ENCODE results near the gene LIG3.
A peak's percentile ranks its signal among the peaks of the same experiment; 100 is the strongest.
"Not testable (repeated sequence)": the region's sequence is repeated elsewhere in the genome, so short reads cannot be mapped to it uniquely, and the experiment has no call there.

LIG3 gene

DNA sequence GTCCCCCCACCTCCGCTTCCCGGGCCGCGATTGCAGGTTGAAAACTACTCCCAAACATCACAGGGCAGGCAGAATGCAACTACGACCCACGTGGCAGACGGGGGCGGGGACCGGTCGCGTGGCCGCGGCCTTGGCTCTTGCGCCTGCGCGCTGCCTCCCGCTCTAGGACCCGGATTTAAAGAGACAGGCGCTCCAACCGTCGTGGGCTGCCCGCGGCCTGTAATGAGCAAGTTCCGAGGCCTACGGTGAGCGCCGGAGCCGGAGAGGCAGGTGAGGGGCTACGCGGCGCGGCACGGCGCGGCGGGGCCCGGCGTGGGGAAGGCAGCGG is at the start of gene LIG3:
Gene LIG3, plus strand, starts transcription at position 160 of the 328 bp plus-strand sequence. CDS start 2,494 bp downstream, outside the sequence.
- peak; percentile 84 for DNase-seq (ENCODE audit: low read depth, low spot score)
- Histone ChIP-seq H3K36me3 (ENCODE audit: insufficient read depth, insufficient read length, low read length) (peaks cover 28% of the 10 kb centered on the region), H3K4me3 (ENCODE audit: insufficient read length, low read depth) (peak within 1 kb of the TSS; percentile 77), H3K27me3 (ENCODE audit: insufficient read depth, insufficient read length) (no peaks in the 10 kb centered on the region), H3K4me1 (ENCODE audit: insufficient read depth, insufficient read length) (no peaks in the 10 kb centered on the region), H3K9ac (ENCODE audit: insufficient read length, low read depth) (peak within 1 kb of the TSS; percentile 94), H3K9me3 (ENCODE audit: insufficient read depth, low read length) (no peaks in the 10 kb centered on the region)
- no peak for TF ChIP-seq SUZ12 (IDR thresholded peaks at IDR 0.05; ENCODE audit: extremely low read depth, insufficient read depth, insufficient read length)
- TF ChIP-seq ZNF274 (IDR thresholded peaks at IDR 0.05; ENCODE audit: low read depth, low read length): no peak
- no peak for TF ChIP-seq YY1 (IDR thresholded peaks at IDR 0.05; ENCODE audit: insufficient read depth, insufficient read length)

DNA sequence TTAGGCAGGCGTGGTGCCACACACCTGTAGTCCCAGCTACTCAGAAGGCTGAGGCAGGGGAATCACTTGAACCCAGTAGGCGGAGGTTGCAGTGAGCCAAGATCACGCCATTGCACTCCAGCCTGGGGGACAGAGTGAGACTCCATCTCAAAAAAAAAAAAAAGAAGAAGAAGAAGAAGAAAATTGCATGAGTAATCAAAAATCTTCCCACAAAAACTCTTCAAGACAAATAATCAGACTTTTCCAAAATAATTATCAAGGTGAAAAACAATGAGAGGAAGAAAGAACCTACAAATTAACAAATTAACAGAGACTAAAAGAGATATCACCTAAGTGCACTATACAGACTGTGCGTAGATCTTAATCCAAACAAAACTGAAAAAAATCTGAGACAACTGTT is 29.5 kb upstream of the LIG3 start:
- H3K9me3 ChIP-seq (ENCODE audit: insufficient read depth, low read length); H3K4me3 ChIP-seq (ENCODE audit: insufficient read length, low read depth); H3K9ac ChIP-seq (ENCODE audit: insufficient read length, low read depth); H3K27me3 ChIP-seq (ENCODE audit: insufficient read depth, insufficient read length); H3K4me1 ChIP-seq (ENCODE audit: insufficient read depth, insufficient read length); H3K36me3 ChIP-seq (ENCODE audit: insufficient read depth, insufficient read length, low read length); DNase-seq (ENCODE audit: low read depth, low spot score): not testable (repeated sequence)

- peaks cover 8% of the 10 kb centered on the region for H3K27me3 ChIP-seq (ENCODE audit: insufficient read depth, insufficient read length)
- H3K9ac ChIP-seq (ENCODE audit: insufficient read length, low read depth): no peak overlapping the region
- TF ChIP-seq ZNF274 (IDR thresholded peaks at IDR 0.05; ENCODE audit: low read depth, low read length): no peak
- TF ChIP-seq SUZ12 (IDR thresholded peaks at IDR 0.05; ENCODE audit: extremely low read depth, insufficient read depth, insufficient read length): no peak
- TF ChIP-seq YY1 (IDR thresholded peaks at IDR 0.05; ENCODE audit: insufficient read depth, insufficient read length): no peak
- DNase-seq (ENCODE audit: low read depth, low spot score): no peak
- H3K36me3 ChIP-seq (ENCODE audit: insufficient read depth, insufficient read length, low read length): peaks cover 15% of the 10 kb centered on the region
- H3K9me3 ChIP-seq (ENCODE audit: insufficient read depth, low read length): no peaks in the 10 kb centered on the region
- no peak overlapping the region for H3K4me3 ChIP-seq (ENCODE audit: insufficient read length, low read depth)
- H3K4me1 ChIP-seq (ENCODE audit: insufficient read depth, insufficient read length): no peaks in the 10 kb centered on the region
Measured at GRCh38 chr17:34958438-34958837, 21.9 kb upstream of the LIG3 start.

DNA sequence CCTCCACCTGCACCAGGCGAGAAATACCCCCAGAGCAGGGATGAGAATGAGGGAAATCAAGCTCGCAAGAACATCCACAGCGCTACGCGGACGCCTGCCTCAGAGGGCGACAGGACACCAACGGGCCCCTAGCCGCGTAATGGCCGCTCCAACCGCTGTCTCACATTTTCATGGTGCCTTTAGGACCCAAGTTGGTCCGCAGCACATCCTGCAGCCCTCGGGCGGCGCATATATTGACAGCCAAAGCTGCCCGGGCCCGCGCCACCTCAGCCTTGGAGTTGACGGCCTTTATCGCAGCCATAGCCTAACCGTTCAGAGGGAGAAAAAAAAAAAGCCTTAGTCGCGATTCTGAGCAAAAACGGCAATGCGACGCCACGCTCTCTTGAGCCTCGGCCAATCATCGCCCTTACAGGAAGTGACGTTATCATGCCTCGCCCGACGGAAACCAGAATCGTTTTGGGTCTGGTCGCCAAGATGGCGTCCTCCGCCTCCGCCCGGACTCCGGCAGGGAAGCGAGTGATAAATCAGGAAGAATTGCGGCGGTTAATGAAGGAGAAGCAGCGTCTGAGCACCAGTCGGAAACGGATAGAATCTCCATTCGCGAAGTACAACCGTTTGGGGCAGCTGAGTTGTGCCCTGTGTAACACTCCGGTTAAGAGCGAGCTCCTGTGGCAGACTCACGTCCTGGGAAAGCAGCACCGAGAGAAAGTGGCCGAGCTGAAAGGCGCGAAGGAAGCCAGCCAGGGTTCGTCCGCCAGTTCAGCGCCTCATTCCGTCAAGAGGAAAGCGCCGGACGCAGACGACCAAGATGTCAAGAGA is 19.0 kb upstream of the LIG3 start, which contains the start of the genes CCT6B and ZNF830:
Gene CCT6B, minus strand, starts transcription at position 368 of the 819 bp plus-strand sequence. Its CDS starts 67 bp downstream, at position 301.
Gene ZNF830, plus strand, starts transcription at position 448 of the 819 bp plus-strand sequence. Its CDS starts 27 bp downstream, at position 475.
- H3K9ac ChIP-seq (ENCODE audit: insufficient read length, low read depth): peak within 1 kb of the TSS; percentile 100
- H3K36me3 ChIP-seq (ENCODE audit: insufficient read depth, insufficient read length, low read length): peaks cover 32% of the 10 kb centered on the region
- peak; percentile 89 for DNase-seq (ENCODE audit: low read depth, low spot score)
- H3K27me3 ChIP-seq (ENCODE audit: insufficient read depth, insufficient read length): peaks cover 8% of the 10 kb centered on the region
- TF ChIP-seq SUZ12 (IDR thresholded peaks at IDR 0.05; ENCODE audit: extremely low read depth, insufficient read depth, insufficient read length): no peak
- peak; percentile 87 for TF ChIP-seq YY1 (IDR thresholded peaks at IDR 0.05; ENCODE audit: insufficient read depth, insufficient read length)
- H3K9me3 ChIP-seq (ENCODE audit: insufficient read depth, low read length): no peaks in the 10 kb centered on the region
- H3K4me1 ChIP-seq (ENCODE audit: insufficient read depth, insufficient read length): no peaks in the 10 kb centered on the region
- H3K4me3 ChIP-seq (ENCODE audit: insufficient read length, low read depth): peak within 1 kb of the TSS; percentile 91

DNA sequence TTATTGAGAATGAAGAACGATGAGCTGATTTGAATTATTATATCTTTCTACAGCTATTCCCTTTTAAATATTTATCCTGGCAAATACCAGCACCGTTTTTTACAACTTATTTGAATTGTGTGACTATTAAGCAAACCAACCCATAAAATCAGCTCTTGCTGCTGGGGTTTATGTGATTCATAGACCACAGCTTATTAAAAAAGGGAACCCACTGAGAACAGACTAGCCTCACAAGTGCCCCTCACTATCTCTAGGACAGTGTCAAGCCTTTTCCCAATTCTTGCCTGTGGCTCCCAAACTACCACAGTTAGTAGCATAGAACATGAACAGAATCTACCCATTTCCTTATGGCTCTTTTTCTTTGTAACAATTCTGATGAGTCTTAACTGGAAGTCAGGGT is 6.1 kb upstream of the LIG3 start:
- Histone ChIP-seq H3K36me3 (ENCODE audit: insufficient read depth, insufficient read length, low read length) (peaks cover 1% of the 10 kb centered on the region), H3K9ac (ENCODE audit: insufficient read length, low read depth) (no peak overlapping the region), H3K4me3 (ENCODE audit: insufficient read length, low read depth) (no peak overlapping the region), H3K9me3 (ENCODE audit: insufficient read depth, low read length) (no peaks in the 10 kb centered on the region), H3K4me1 (ENCODE audit: insufficient read depth, insufficient read length) (no peaks in the 10 kb centered on the region), H3K27me3 (ENCODE audit: insufficient read depth, insufficient read length) (no peaks in the 10 kb centered on the region)
- no peak for TF ChIP-seq YY1 (IDR thresholded peaks at IDR 0.05; ENCODE audit: insufficient read depth, insufficient read length)
- TF ChIP-seq ZNF274 (IDR thresholded peaks at IDR 0.05; ENCODE audit: low read depth, low read length): no peak
- no peak for TF ChIP-seq SUZ12 (IDR thresholded peaks at IDR 0.05; ENCODE audit: extremely low read depth, insufficient read depth, insufficient read length)
- DNase-seq (ENCODE audit: low read depth, low spot score): no peak

- no peaks in the 10 kb centered on the region for H3K36me3 ChIP-seq (ENCODE audit: insufficient read depth, insufficient read length, low read length)
- no peak overlapping the region for H3K4me3 ChIP-seq (ENCODE audit: insufficient read length, low read depth)
- no peak overlapping the region for H3K9ac ChIP-seq (ENCODE audit: insufficient read length, low read depth)
- H3K9me3 ChIP-seq (ENCODE audit: insufficient read depth, low read length): no peaks in the 10 kb centered on the region
- no peaks in the 10 kb centered on the region for H3K4me1 ChIP-seq (ENCODE audit: insufficient read depth, insufficient read length)
- H3K27me3 ChIP-seq (ENCODE audit: insufficient read depth, insufficient read length): no peaks in the 10 kb centered on the region
- no peak for DNase-seq (ENCODE audit: low read depth, low spot score)
- TF ChIP-seq SUZ12 (IDR thresholded peaks at IDR 0.05; ENCODE audit: extremely low read depth, insufficient read depth, insufficient read length) (no peak), YY1 (IDR thresholded peaks at IDR 0.05; ENCODE audit: insufficient read depth, insufficient read length) (no peak), ZNF274 (IDR thresholded peaks at IDR 0.05; ENCODE audit: low read depth, low read length) (no peak)
Measured at GRCh38 chr17:34974794-34975785, 5.2 kb upstream of the LIG3 start.

DNA sequence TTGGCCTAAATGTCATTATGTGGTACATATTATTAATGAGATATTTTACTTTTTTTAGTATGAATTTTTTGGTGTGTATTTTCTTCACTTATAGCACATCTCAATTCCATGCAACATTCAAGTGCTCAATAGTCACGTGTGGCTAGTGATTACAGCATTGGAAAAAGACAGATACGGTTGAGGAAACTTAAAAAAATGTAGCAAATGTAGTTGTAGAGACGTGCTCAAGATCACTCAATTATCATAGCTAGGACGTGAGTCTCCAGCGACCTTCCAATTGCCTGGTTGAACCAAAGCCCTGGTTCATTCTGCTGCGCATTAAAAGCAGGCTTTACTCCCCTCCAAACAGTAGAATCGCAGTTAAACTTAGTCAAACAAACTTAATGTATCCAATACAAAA is 1.2 kb upstream of the LIG3 start:
- H3K4me3 ChIP-seq (ENCODE audit: insufficient read length, low read depth): no peak overlapping the region

More for the DNA sequence above, 1.2 kb upstream of the LIG3 start:
- Histone ChIP-seq H3K9me3 (ENCODE audit: insufficient read depth, low read length) (no peaks in the 10 kb centered on the region), H3K9ac (ENCODE audit: insufficient read length, low read depth) (peak overlapping the region; percentile 53), H3K4me1 (ENCODE audit: insufficient read depth, insufficient read length) (no peaks in the 10 kb centered on the region), H3K27me3 (ENCODE audit: insufficient read depth, insufficient read length) (no peaks in the 10 kb centered on the region), H3K36me3 (ENCODE audit: insufficient read depth, insufficient read length, low read length) (peaks cover 20% of the 10 kb centered on the region)
- TF ChIP-seq YY1 (IDR thresholded peaks at IDR 0.05; ENCODE audit: insufficient read depth, insufficient read length) (no peak), SUZ12 (IDR thresholded peaks at IDR 0.05; ENCODE audit: extremely low read depth, insufficient read depth, insufficient read length) (no peak), ZNF274 (IDR thresholded peaks at IDR 0.05; ENCODE audit: low read depth, low read length) (no peak)
- DNase-seq (ENCODE audit: low read depth, low spot score): no peak

All from NT2/D1 (cell line).